Frontal cortex (tissue), 4 donors: ENCODE results near the gene AP3D1. TPM values are rescaled to one million over a fixed set of nuclear protein-coding genes. Genes with fewer than 3 reads are reported as not detected.
"Not testable (repeated sequence)": the region's sequence is repeated elsewhere in the genome, so short reads cannot be mapped to it uniquely, and the experiment has no call there.

Experiments
- DNase-seq, 2 donors: peaks; one replicate each; pipeline ENCODE4 v3.0.0; 2012; ENCODE audit warnings: low spot score in 2 of 2
- FAIRE-seq: peaks from 2 replicates; lab custom pipeline; 2012; peaks lifted over from hg19 to GRCh38; lab: Jason Lieb, UNC
- total RNA-seq: library from RNA; depleted of rRNA; stranded (reverse); fragments of >200 nt; gene quantifications from one replicate; pipeline ENCODE4 v1.2.3, GENCODE V29; 2014
- donor health status: control.
- donor health status: control.
- donor health status: control.

AP3D1 gene
- total RNA-seq, 1 donor from 2014 or later, result 58.3 TPM

- not testable (repeated sequence) for DNase-seq, FAIRE-seq
These were observed 20.1 kb downstream of the AP3D1 start for GRCh38 chr19:2131012-2131975.

GRCh38 chr19:2129892-2130770, 21.2 kb downstream of the AP3D1 start:
- DNase-seq, result no peak
- no peak for FAIRE-seq

- FAIRE-seq (no peak), DNase-seq (no peak)
These were observed 21.9 kb downstream of the AP3D1 start for GRCh38 chr19:2129486-2129885.

GRCh38 chr19:2129022-2129421, 22.3 kb downstream of the AP3D1 start:
- DNase-seq (no peak), FAIRE-seq (no peak)

GRCh38 chr19:2128252-2128651, 23.1 kb downstream of the AP3D1 start:
- not testable (repeated sequence) for FAIRE-seq, DNase-seq

- DNase-seq (no peak), FAIRE-seq (no peak)
These were observed 23.6 kb downstream of the AP3D1 start for GRCh38 chr19:2127758-2128157.

GRCh38 chr19:2126879-2127518, 24.4 kb downstream of the AP3D1 start:
- DNase-seq (no peak), FAIRE-seq (no peak)

GRCh38 chr19:2123682-2124387, 27.5 kb downstream of the AP3D1 start:
- DNase-seq (no peak), FAIRE-seq (no peak)

GRCh38 chr19:2122982-2123381, 28.4 kb downstream of the AP3D1 start:
- DNase-seq (no peak), FAIRE-seq (no peak)

GRCh38 chr19:2122251-2122650, 29.1 kb downstream of the AP3D1 start:
- FAIRE-seq (no peak), DNase-seq (no peak)

- no peak for FAIRE-seq
- DNase-seq, result no peak
These were observed 29.8 kb downstream of the AP3D1 start for GRCh38 chr19:2121416-2122051.

- FAIRE-seq, result no peak
- DNase-seq, result no peak
These were observed 30.5 kb downstream of the AP3D1 start for GRCh38 chr19:2120821-2121220.

- DNase-seq (no peak), FAIRE-seq (no peak)
These were observed 31.2 kb downstream of the AP3D1 start for GRCh38 chr19:2119921-2120785.

- no peak for DNase-seq
- FAIRE-seq, result no peak
These were observed 32.9 kb downstream of the AP3D1 start for GRCh38 chr19:2118438-2118837.

GRCh38 chr19:2117215-2117960, 34.0 kb downstream of the AP3D1 start:
- FAIRE-seq (no peak), DNase-seq (no peak)

GRCh38 chr19:2116507-2116906, 34.9 kb downstream of the AP3D1 start:
- DNase-seq (no peak), FAIRE-seq (no peak)

- no peak for DNase-seq
- no peak for FAIRE-seq
These were observed 35.4 kb downstream of the AP3D1 start for GRCh38 chr19:2115911-2116426.
